Endothelial cell (in vitro differentiated cells): ENCODE measurements around the gene SWSAP1. TPM values are rescaled to one million over a fixed set of nuclear protein-coding genes. Genes with fewer than 3 reads are reported as not detected.
"Not testable (repeated sequence)": the region's sequence is repeated elsewhere in the genome, so short reads cannot be mapped to it uniquely, and the experiment has no call there.

ENCODE experiments used
- DNase-seq: peaks from one replicate; pipeline ENCODE4 v3.0.0; 2021; ENCODE audit warnings: low spot score
- H3K27ac Mint-ChIP-seq: one replicate; pipeline ENCODE4 v1.8.0; 2021; ENCODE audit warnings: mixed read lengths, inconsistent platforms; ENCODE audit not compliant: unreplicated experiment
- H3K27me3 Mint-ChIP-seq: one replicate; pipeline ENCODE4 v1.8.0; 2021; ENCODE audit warnings: mild to moderate bottlenecking, moderate library complexity, mixed read lengths, inconsistent platforms; ENCODE audit not compliant: unreplicated experiment
- H3K36me3 Mint-ChIP-seq: one replicate; pipeline ENCODE4 v1.8.0; 2021; ENCODE audit warnings: mild to moderate bottlenecking, low read depth, mixed read lengths, inconsistent platforms; ENCODE audit not compliant: unreplicated experiment
- H3K4me1 Mint-ChIP-seq: one replicate; pipeline ENCODE4 v1.8.0; 2021; ENCODE audit warnings: mild to moderate bottlenecking, mixed read lengths, inconsistent platforms; ENCODE audit not compliant: unreplicated experiment
- H3K4me3 Mint-ChIP-seq: one replicate; pipeline ENCODE4 v1.8.0; 2021; ENCODE audit warnings: mild to moderate bottlenecking, mixed read lengths, inconsistent platforms; ENCODE audit not compliant: unreplicated experiment
- H3K9me3 Mint-ChIP-seq: one replicate; pipeline ENCODE4 v1.8.0; 2021; ENCODE audit warnings: mixed read lengths, inconsistent platforms; ENCODE audit not compliant: unreplicated experiment
- total RNA-seq: library from RNA; stranded (reverse); fragmentation: NEBNext Ultra II Directional; extraction: Animal tissue kit (Norgen Biotek cat#: 25700); gene quantifications from one replicate; pipeline ENCODE4 v1.2.1, GENCODE V29; 2021; ENCODE audit not compliant: unreplicated experiment
- TF ChIP-seq, protein P1 (sequence below): fragments of 200-600 bp; sonication (generic); IDR thresholded peaks from one replicate; pipeline ENCODE4 v1.5.0; 2021; ENCODE audit warnings: antibody characterized with exemption; ENCODE audit not compliant: unreplicated experiment

SWSAP1 gene
- total RNA-seq, 1 donor from 2014 or later, result 3.3 TPM

DNA sequence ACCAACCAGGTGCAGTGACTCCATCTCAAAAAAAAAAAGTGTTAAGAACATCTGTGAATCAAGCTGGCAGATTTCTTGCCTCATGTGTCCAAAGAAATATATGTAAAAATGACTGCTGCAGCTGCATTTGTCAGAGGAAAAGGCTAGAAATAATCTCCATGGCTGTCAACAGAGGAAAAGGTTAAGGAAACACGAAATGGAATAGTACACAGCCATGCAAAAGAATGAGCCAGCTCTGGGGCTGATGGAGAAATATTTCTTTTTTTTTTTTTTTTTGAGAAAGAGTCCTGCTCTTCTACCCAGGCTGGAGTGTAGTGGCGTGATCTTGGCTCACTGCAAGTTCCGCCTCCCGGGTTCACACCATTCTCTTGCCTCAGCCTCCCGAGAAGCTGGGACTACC, 41.6 kb upstream of the SWSAP1 start:
- no peak for DNase-seq
- Mint-ChIP-seq H3K4me3 (no peak overlapping the region), H3K27ac (no peak overlapping the region), H3K9me3 (no peaks in the 10 kb centered on the region), H3K36me3 (peaks cover 30% of the 10 kb centered on the region), H3K27me3 (peaks cover 2% of the 10 kb centered on the region), H3K4me1 (no peaks in the 10 kb centered on the region)
- TF ChIP-seq, protein P1, sequence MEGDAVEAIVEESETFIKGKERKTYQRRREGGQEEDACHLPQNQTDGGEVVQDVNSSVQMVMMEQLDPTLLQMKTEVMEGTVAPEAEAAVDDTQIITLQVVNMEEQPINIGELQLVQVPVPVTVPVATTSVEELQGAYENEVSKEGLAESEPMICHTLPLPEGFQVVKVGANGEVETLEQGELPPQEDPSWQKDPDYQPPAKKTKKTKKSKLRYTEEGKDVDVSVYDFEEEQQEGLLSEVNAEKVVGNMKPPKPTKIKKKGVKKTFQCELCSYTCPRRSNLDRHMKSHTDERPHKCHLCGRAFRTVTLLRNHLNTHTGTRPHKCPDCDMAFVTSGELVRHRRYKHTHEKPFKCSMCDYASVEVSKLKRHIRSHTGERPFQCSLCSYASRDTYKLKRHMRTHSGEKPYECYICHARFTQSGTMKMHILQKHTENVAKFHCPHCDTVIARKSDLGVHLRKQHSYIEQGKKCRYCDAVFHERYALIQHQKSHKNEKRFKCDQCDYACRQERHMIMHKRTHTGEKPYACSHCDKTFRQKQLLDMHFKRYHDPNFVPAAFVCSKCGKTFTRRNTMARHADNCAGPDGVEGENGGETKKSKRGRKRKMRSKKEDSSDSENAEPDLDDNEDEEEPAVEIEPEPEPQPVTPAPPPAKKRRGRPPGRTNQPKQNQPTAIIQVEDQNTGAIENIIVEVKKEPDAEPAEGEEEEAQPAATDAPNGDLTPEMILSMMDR, result no peak

DNA sequence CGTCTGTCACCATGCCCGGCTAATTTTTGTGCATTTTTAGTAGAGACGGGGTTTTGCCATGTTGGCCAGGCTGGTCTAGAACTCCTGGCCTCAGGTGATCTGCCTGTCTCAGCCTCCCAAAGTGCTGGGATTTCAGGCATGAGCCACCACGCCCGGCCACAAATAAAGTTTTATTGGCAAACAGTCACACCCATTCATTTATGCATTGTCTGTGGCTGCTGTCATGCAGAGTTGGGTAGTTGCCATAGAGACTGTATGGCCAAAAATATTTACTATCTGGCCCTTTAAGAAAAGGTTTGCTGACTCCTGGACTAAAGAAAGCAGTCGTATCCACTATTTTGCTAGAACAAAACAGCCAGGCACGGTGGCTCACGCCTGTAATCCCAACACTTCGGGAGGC, 40.6 kb upstream of the SWSAP1 start:
- H3K4me1 Mint-ChIP-seq, H3K9me3 Mint-ChIP-seq, H3K27ac Mint-ChIP-seq, H3K4me3 Mint-ChIP-seq, DNase-seq, H3K27me3 Mint-ChIP-seq: not testable (repeated sequence)
- H3K36me3 Mint-ChIP-seq, result peaks cover 30% of the 10 kb centered on the region

DNA sequence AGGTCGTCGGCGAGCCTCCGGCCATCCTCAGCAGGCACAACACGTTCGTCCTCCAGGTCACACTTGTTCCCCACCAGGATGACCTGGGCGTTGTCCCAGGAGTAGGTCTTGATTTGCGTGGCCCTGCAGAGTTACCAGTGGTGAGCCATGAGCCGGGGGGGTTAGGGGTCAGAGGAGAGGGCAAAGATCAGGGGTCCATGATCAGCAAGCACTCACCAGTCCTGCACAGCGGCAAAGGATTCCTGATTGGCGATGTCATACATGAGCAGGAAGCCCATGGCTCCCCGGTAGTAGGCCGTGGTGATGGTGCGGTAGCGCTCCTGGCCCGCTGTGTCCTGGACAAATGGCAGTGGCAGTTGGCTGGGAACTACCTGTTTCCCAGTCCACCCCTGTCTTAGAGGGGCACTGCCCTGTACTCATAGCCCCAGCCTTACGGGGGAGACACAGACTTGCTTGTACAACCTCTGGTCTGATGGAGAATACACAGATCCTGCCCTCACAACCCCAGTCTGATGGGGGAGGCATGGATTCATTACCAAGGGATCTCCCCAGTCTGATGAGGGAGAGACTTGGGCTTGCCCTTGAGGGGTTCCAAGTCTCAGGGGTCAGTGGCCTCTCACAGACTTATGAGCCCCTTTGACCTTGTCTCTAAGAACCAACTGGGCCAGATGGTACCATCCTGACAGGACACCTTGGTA, 38.9 kb upstream of the SWSAP1 start:
- Mint-ChIP-seq H3K9me3 (no peaks in the 10 kb centered on the region), H3K27me3 (peaks cover 4% of the 10 kb centered on the region), H3K36me3 (peaks cover 30% of the 10 kb centered on the region), H3K4me1 (no peaks in the 10 kb centered on the region), H3K4me3 (peak overlapping the region; percentile 71), H3K27ac (no peak overlapping the region)
- no peak for DNase-seq
- TF ChIP-seq, protein P1, result no peak

DNA sequence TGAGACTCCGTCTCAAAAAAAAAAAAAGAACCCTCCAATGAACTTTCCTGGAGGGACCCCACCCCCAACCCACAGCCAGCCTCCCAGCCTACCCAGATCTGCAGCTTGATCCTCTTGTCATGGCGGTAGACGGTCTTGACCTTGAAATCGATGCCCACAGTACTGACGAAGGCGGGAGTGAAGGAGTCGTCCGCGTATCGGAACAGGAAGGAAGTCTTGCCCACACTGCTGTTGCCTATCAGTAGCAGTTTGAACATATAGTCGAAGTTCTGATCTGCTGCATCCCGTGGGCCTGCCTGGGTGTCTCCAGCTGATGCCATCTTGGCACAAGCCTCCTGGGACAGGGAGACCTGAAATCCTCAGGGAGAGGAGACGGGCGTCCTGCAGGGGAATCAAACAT, 37.4 kb upstream of the SWSAP1 start:
- Mint-ChIP-seq H3K27me3 (peaks cover 4% of the 10 kb centered on the region), H3K9me3 (no peaks in the 10 kb centered on the region), H3K36me3 (peaks cover 26% of the 10 kb centered on the region), H3K27ac (no peak overlapping the region), H3K4me3 (peak overlapping the region; percentile 67), H3K4me1 (no peaks in the 10 kb centered on the region)
- TF ChIP-seq, protein P1, result no peak
- no peak for DNase-seq

DNA sequence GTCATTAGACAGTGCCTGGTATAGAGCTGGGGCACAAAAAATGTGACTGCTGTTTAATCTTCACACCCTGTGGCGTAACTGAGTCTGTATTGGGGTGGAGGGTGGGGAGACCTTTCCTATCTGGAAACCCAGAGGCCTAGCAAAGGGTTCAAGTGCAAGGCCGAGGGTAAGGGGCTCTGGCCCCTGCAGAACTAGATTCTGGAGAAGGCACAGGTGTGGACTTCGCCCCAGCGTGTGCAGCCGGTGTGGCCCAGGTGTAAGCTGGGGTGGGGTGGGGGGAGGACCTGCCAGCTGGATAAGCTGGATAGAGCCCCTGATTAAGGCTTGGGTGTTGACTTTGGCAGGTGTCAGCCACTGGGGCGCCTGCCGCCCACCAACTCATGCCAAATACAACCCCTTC, 36.3 kb upstream of the SWSAP1 start:
- DNase-seq, result no peak

More for the DNA sequence above, 36.3 kb upstream of the SWSAP1 start:
- H3K27me3 Mint-ChIP-seq, result peaks cover 4% of the 10 kb centered on the region
- TF ChIP-seq, protein P1, result no peak
- H3K9me3 Mint-ChIP-seq, result no peaks in the 10 kb centered on the region
- H3K36me3 Mint-ChIP-seq, result peaks cover 21% of the 10 kb centered on the region
- no peak overlapping the region for H3K27ac Mint-ChIP-seq
- H3K4me3 Mint-ChIP-seq, result peak overlapping the region; percentile 51
- H3K4me1 Mint-ChIP-seq, result no peaks in the 10 kb centered on the region
